ENCODE data around the gene SLC25A26.

Gene SLC25A26

GRCh38 chr3:66372681-66373350, 152.0 kb downstream of the SLC25A26 start:
- DNase-seq (ENCODE audit: low spot score): no peak

GRCh38 chr3:66376568-66376967, 155.8 kb downstream of the SLC25A26 start:
- DNase-seq (ENCODE audit: low spot score): peak; percentile 68

- DNase-seq (ENCODE audit: low spot score): no peak
Measured at GRCh38 chr3:66377800-66378199, 157.0 kb downstream of the SLC25A26 start.

DNA sequence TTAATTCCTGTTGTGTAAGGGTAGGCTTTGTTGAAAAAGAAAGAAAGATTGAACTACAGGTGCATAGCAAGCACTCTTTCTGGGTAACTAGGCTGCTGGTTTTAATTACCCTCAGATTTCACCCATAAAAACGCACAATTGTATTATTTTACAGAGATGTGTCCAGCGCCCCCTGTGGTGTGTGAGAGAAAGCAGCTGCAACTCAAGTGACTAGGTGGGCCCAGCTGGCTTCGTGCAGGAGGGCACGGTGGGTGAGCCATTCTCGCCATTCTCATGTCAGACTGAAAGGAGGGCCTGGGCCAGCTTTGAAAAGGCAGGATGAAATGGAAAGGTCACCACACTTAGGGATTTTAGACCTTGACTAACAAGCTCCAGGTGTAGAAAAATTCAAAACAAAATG, 157.5 kb downstream of the SLC25A26 start:
- no peak for DNase-seq (ENCODE audit: low spot score)

DNA sequence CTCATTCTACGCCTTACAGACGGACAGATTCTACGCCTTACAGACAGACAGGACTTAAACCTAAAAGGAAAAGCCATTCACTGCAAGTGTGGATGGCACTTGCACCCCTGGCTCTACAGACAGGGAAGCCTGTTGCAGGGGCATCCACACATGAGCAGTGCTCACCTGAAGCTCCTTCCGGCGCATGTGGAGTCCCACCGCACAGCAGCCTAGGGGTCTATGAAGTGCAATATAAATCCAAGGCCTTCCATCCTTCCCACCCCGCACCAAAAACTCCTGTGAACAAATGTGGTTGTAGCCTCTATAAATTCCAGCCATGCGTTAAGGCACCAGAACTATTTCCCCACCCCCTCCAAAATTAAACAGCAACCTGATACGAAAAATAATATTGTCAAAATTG, 158.8 kb downstream of the SLC25A26 start:
- DNase-seq (ENCODE audit: low spot score): no peak

DNA sequence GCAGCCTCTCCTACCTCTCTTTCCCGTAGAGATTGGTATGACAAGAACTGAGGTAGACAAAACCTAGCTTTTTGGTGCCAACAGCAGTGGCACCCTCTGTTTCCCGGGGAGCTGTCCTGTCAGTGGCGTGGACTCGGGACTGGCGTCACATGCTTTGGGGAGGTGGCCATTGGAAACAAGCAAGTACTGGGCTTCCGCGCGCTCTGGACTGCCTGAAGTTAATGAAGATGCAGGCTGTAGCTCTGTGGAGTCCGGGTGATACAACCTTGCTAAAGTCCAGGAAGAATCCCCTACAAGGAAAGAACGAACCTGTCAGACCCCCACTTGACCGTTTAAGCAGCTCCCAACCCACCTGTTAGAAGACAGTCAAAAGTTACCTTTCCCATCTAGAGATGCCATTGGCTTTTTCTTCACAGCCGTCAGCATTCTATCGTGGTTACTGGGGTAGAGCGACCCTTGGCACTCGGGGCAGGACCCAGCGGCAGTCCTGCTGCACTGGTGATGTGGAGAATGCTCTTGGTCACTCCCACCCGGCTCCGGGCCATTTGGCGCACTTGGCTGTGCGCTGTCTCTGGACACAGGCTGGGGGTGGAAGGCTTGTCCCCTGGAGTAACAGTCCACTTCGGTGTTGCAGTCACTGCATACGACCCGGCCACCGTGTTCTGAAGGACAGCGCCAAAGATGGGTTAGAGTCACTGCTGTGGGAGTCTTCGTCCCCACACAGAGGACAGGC, 159.6 kb downstream of the SLC25A26 start:
- no peak for DNase-seq (ENCODE audit: low spot score)

DNA sequence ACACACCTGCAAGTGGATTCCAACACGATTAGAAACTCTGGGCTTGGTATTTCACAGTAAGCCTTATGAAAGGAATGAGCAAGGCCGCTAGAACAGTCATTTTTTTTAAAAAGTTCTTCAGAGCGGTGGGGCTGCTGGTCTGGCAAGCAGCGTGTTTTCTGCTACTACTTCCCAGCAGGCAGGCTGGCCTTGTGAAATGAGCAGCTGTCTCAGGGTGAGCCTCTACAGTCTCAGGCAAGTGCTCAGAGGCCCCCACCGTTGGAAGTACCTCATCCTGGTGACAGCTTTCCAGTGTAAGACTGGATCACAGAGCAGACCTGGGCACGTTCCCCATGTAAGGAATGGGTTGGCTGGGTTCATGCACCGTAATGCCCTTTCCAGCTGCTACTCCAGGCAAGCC, 160.8 kb downstream of the SLC25A26 start:
- no peak for DNase-seq (ENCODE audit: low spot score)

DNA sequence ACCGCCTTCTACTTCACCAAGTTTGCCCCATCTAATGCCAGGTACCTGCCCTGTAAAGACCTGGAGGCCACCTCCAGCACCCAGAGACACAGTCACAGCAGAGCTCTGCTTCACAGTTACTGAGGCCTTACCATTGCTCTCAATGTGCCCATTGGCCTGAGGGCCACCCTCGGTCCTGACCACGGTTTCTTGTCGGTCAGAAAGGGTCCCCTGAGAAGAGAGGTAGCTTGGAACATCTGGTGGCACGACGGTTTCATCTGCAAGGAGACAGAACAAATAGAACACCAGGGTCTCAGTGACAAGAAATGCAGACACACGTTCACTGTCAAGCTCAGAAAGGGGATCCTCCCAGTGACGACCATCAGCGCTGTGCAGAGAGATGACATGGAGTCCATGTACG, 161.3 kb downstream of the SLC25A26 start:
- DNase-seq (ENCODE audit: low spot score): no peak

DNA sequence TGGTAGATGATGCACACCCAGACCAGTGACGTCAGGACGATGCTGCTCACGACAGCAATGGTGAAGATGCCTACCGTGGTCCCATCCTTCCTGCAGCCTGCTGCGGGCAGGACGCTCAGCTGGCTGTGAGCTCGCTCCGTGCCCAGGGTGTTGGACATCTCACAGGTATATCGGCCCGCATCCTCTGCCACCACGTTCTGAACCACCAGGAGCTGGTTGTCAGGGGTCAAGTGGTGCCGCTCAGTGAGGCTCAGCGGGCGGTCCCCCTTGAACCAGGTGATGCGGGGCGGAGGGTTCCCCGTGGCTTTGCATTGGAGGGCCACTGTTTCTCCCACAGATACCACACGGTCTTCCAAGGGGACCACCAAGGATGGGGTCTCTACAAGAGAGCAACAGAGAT, 162.2 kb downstream of the SLC25A26 start:
- no peak for DNase-seq (ENCODE audit: low spot score)

GRCh38 chr3:66383998-66384745, 163.4 kb downstream of the SLC25A26 start:
- DNase-seq (ENCODE audit: low spot score): no peak

DNA sequence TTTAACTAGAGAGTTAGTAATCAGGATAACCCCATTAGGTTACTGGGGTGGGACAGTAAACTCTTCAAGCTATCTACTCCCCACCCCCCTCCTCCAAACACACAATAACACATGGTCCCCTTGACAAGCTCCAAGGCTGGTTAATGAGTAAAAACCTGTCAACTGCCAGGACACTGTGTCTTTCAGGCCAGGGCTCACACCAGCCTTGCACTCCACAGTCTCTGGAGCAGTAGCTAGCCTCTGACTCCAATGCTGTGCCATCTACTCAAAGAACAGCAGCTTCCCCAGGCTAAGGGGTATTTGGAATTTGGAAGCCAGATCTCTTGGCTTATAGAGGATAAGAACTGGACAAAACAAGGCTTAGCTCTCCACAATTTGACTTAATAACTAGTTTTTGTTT, 164.3 kb downstream of the SLC25A26 start:
- DNase-seq (ENCODE audit: low spot score): no peak

GRCh38 chr3:66386011-66386924, 165.5 kb downstream of the SLC25A26 start:
- DNase-seq (ENCODE audit: low spot score): no peak

- no peak for DNase-seq (ENCODE audit: low spot score)
Measured at GRCh38 chr3:66386925-66387650, 166.3 kb downstream of the SLC25A26 start.

DNA sequence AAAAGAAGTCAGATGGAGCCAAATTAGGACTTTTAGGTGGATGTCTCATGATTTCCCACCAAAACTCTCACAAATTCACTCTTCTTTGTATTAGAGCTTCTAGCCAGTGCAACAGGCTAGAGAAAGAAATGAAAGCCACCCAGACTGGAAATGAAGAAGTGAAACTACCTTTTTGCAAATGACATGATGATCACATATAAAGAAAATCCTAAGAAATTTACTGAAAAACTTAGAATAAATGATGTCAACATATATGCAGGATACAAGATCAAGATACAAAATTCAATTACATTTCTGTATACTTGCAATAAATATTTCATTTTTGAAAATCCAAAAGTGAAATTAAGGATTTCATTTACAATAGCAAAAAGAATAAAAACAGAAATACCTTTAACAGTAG, 169.2 kb downstream of the SLC25A26 start:
- no peak for DNase-seq (ENCODE audit: low spot score)

- no peak for DNase-seq (ENCODE audit: low spot score)
Measured at GRCh38 chr3:66392512-66392911, 171.7 kb downstream of the SLC25A26 start.

DNA sequence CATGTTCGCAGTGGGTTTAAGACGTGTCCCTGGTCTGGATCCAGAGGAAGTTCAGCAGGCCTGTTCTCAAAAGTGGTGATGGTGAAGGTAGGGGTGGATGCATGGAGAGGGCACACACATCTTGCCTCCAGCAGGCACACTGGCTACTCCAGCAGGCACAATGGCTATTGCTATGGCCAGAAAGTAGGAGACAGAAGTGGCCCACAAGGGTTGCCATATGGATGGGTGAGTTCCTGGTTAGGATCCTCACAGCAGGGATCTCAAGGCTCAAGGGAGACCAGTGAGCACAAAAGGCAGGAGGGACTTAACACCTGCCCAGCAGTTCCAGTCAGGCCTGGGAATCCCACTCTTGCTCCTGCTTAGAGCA, 172.1 kb downstream of the SLC25A26 start:
- DNase-seq (ENCODE audit: low spot score): no peak

DNA sequence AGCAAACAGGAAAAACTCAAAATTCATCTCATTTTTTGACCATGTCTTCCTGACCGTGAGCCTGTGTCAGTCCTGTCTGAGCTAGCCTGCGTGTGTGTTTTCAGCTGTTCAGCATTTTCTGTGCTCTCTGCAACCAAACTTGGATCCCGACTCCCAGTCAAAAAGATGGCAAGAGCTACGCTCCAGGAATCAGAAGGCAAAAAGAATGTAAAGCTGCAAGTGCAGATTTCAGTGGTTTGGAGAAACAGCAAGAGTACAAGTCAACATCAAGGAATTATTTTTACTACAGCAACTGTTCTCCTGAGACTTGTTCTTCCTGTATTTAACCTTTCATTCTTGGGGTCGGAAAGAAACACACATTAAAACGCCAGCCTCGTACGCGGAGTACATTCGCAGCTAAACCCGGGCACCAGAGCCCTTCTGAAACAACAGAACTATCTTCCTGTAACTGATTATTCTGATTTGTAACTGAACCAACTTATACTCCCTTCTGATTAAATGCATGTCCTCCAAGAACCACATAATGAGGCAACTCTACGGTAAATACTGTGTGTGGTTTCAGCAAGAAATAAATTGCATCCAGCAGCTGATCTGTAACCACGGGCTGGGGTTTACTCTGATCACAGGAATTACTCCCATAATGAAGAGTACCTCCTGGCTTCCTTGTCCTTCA, 172.7 kb downstream of the SLC25A26 start:
- no peak for DNase-seq (ENCODE audit: low spot score)

GRCh38 chr3:66394019-66394752, 173.4 kb downstream of the SLC25A26 start:
- no peak for DNase-seq (ENCODE audit: low spot score)

DNA sequence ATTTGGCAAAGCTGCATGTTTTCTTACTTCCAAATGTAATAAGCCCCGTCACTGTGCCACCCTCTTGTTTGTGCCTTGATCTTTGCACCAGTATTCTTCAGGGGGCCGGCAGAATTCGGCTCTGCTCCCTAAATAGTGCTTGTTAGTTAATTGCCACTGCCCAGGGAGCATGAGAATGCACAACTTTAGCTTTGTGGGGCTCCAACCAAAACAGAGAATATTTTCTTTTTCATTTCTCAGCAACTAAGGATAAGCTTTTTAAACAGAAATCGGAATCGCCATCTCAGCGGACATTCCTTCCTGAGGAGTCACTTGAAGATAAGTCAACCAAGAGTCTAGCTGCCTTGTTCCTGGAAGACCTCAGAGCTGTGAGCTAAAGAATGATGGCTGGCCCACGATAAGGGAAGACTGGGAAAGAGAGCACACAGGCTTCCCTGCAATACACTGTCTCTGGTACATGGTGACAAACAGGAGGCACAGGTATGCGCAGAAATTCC, 174.0 kb downstream of the SLC25A26 start:
- peak; percentile 61 for DNase-seq (ENCODE audit: low spot score)

GRCh38 chr3:66395635-66396034, 174.8 kb downstream of the SLC25A26 start:
- no peak for DNase-seq (ENCODE audit: low spot score)

Measured in hepatic stellate cell (primary cell).